ENCODE data around the gene KCNAB1. TPM values are rescaled to one million over a fixed set of nuclear protein-coding genes. Genes with fewer than 3 reads are reported as not detected.
A peak's percentile ranks its signal among the peaks of the same experiment; 100 is the strongest.

The KCNAB1 gene
- total and polyA plus RNA-seq, 4 experiments from 2014 or later = 0.40 to 0.58 TPM; not detected in 2

DNA sequence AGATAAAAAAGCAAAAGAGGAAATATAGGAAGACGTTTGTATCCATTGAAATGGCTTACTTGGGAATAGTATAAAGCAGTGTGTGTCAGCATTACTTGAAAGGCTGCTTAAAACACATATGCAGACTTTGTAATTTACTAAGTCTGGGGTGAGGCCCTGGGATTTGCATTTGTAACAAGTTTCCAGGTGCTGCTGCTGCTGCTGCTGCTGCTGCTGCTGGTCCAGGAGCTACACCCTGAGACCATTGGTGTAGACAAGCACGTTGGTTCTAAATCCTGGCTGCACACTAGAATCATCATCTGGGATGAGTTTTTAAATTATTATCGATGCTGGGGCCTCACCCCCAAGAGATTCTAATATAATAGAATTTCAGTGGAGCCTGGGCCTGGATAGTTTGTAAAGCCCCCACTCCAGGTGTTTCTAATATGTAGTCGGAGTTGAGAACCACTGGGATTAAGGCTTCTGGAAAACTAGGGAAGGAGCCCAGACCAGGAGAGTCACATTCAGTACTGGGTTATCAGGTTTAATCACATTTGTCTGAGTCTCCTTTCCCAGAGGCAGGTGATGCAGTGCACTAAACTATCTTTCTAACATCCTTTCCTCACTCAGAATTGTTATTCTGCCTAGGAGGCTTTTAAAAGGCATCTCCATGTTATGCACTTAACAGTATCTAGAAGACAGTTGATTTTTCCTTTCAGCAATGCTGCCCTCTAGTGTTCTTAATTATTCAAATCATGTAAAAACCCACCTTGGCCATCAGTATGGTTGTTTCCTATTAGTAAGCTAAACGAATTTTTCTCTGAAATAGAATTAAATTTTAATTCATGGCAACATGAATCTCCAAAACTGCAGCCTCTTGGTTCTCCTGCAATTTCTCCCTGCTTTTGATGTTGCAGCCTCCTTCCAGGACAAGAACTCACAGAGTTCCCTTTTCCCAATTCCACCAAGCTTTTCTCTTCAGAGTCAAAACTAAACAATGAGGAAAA is 389.1 kb downstream of the KCNAB1 start:
- CTCF ChIA-PET (ENCODE audit: partially characterized antibody) = interaction anchor here (0.6 to 12.6 kb wide), 34 partner anchors 9 to 628 kb away, joined by 3 to 172 read pairs (median 4); no protein-coding TSS in a partner anchor
- Histone ChIP-seq H3K27ac (ENCODE audit: low read depth, low read length) (no peak overlapping the region), H3K9me3 (ENCODE audit: control insufficient read depth in 1 of 2, low read length in 2 of 2) (no peaks in the 10 kb centered on the region), H3K4me1 (ENCODE audit: insufficient read depth, low read length) (no peaks in the 10 kb centered on the region), H3K36me3 (ENCODE audit: insufficient read depth, low read length) (no peaks in the 10 kb centered on the region), H3K4me3 (ENCODE audit: low read length in 2 of 2) (no peak overlapping the region), H3K27me3 (ENCODE audit: insufficient read depth, low read length) (no peaks in the 10 kb centered on the region)
- H3K4me3 Mint-ChIP-seq = no peak overlapping the region
- no peaks in the 10 kb centered on the region for H3K36me3 Mint-ChIP-seq
- H3K4me1 Mint-ChIP-seq = peaks cover 0 to 17% (median 8%) of the 10 kb centered on the region in 4 donors
- peaks cover 0 to 9% (median 1%) of the 10 kb centered on the region in 8 donors for H3K9me3 Mint-ChIP-seq
- no peak overlapping the region for H3K27ac Mint-ChIP-seq
- peaks cover 2 to 3% of the 10 kb centered on the region in 2 donors for H3K27me3 Mint-ChIP-seq
- DNase-seq = peak in 4 of 5 donors; percentile 56 to 68 (median 62)
- intact Hi-C loops (cut with micrococcal nuclease) = loop anchor here (1.0 to 5.0 kb wide), 8 partner anchors 25 to 627 kb away; no protein-coding TSS in a partner anchor
- POLR2A ChIA-PET (ENCODE audit: partially characterized antibody) = interaction anchor here (0.6 to 8.2 kb wide), 14 partner anchors 8 to 359 kb away, joined by 3 to 57 read pairs (median 3); partner anchors contain the start of gene SSR3

DNA sequence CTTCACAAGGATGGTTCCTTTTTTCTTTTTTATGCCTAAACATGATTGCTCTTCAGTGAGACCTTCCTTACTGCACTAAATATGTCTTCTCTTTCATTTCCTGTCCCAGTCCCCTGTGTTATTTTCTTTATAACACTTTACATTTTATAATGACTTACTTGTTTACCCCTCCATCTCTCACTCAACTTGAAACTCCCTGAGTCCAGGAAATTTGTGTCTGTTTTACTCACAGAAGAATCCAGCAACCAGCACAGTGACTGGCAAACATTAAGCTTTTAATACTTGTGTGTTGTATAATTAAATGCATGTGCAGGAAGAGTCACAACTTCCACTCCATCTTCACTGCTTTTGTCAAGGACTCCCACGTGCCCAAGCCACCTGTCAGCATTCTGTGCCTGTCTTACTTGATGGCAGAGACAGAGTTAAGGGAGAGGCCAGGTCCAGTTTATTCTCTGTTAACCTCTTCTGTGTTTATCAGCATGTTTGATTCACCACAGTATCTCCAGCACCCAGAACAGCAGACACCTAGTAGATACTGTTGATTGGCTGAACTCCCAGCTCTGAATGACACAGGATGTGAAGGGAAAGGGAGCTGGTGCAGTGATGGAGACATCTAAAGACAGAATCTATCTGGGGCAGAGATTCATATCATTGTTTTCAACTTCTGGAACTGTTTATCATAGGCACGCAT is 391.8 kb downstream of the KCNAB1 start:
- no peaks in the 10 kb centered on the region for H3K27me3 ChIP-seq (ENCODE audit: insufficient read depth, low read length)
- H3K27me3 Mint-ChIP-seq = peaks cover 0 to 1% of the 10 kb centered on the region in 2 donors
- H3K36me3 ChIP-seq (ENCODE audit: insufficient read depth, low read length) = no peaks in the 10 kb centered on the region
- H3K4me3 Mint-ChIP-seq = peak overlapping the region in 1 of 8 donors; percentile 8
- CTCF ChIA-PET (ENCODE audit: partially characterized antibody) = interaction anchor here (0.7 to 12.6 kb wide), 11 partner anchors 9 to 625 kb away, joined by 3 to 172 read pairs (median 15); no protein-coding TSS in a partner anchor
- H3K4me3 ChIP-seq (ENCODE audit: low read length in 2 of 2) = no peak overlapping the region
- intact Hi-C loops (cut with micrococcal nuclease) = no loop called here
- H3K36me3 Mint-ChIP-seq = no peaks in the 10 kb centered on the region
- H3K4me1 ChIP-seq (ENCODE audit: insufficient read depth, low read length) = no peaks in the 10 kb centered on the region
- peaks cover 0 to 17% (median 8%) of the 10 kb centered on the region in 4 donors for H3K4me1 Mint-ChIP-seq
- no peaks in the 10 kb centered on the region for H3K9me3 ChIP-seq (ENCODE audit: control insufficient read depth in 1 of 2, low read length in 2 of 2)
- peak overlapping the region in 3 of 7 donors; percentile 3 to 71 (median 14) for H3K27ac Mint-ChIP-seq
- no peaks in the 10 kb centered on the region for H3K9me3 Mint-ChIP-seq
- no peak overlapping the region for H3K27ac ChIP-seq (ENCODE audit: low read depth, low read length)
- peak in 3 of 5 donors; percentile 1 to 39 (median 10) for DNase-seq
- POLR2A ChIA-PET (ENCODE audit: partially characterized antibody) = interaction anchor here (0.6 to 8.2 kb wide), 5 partner anchors 12 to 574 kb away, joined by 3 to 57 read pairs (median 4); partner anchors contain the start of gene TIPARP

DNA sequence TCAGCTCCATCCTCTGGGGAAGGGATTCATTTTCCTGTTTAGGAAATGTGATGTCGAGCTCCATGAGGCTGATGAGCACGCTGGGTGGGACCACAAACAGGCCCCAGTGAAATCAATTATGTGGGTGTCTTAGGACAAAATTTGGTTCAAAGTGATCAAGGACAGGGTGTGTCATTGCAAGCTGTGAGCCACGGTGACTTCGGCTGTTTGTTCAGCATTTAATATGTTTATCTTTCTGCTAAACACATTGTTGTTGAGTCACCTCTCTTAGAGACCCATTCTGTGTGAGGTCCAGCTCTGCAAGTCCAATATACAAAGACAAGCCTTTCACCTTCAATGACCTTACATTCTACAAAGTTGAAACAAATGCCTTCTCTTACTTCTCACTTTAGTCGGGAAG is 393.2 kb downstream of the KCNAB1 start:
- H3K27me3 Mint-ChIP-seq = peaks cover 0 to 2% of the 10 kb centered on the region in 2 donors
- H3K27me3 ChIP-seq (ENCODE audit: insufficient read depth, low read length) = no peaks in the 10 kb centered on the region
- no peaks in the 10 kb centered on the region for H3K36me3 ChIP-seq (ENCODE audit: insufficient read depth, low read length)
- H3K4me3 Mint-ChIP-seq = no peak overlapping the region
- no peaks in the 10 kb centered on the region for H3K9me3 Mint-ChIP-seq
- H3K9me3 ChIP-seq (ENCODE audit: control insufficient read depth in 1 of 2, low read length in 2 of 2) = no peaks in the 10 kb centered on the region
- POLR2A ChIA-PET (ENCODE audit: partially characterized antibody) = interaction anchor here (1.4 to 8.2 kb wide), 3 partner anchors 10 to 661 kb away, joined by 4 to 57 read pairs (median 7); no protein-coding TSS in a partner anchor
- no peaks in the 10 kb centered on the region for H3K36me3 Mint-ChIP-seq
- no peak overlapping the region for H3K4me3 ChIP-seq (ENCODE audit: low read length in 2 of 2)
- no peak overlapping the region for H3K27ac ChIP-seq (ENCODE audit: low read depth, low read length)
- H3K4me1 ChIP-seq (ENCODE audit: insufficient read depth, low read length) = no peaks in the 10 kb centered on the region
- intact Hi-C loops (cut with micrococcal nuclease) = no loop called here
- H3K4me1 Mint-ChIP-seq = peaks cover 0 to 17% (median 8%) of the 10 kb centered on the region in 4 donors
- DNase-seq = no peak
- CTCF ChIA-PET (ENCODE audit: partially characterized antibody) = interaction anchor here (1.9 to 12.6 kb wide), 3 partner anchors 26 to 363 kb away, joined by 4 to 172 read pairs (median 155); no protein-coding TSS in a partner anchor
- H3K27ac Mint-ChIP-seq = peak overlapping the region in 1 of 7 donors; percentile 2

DNA sequence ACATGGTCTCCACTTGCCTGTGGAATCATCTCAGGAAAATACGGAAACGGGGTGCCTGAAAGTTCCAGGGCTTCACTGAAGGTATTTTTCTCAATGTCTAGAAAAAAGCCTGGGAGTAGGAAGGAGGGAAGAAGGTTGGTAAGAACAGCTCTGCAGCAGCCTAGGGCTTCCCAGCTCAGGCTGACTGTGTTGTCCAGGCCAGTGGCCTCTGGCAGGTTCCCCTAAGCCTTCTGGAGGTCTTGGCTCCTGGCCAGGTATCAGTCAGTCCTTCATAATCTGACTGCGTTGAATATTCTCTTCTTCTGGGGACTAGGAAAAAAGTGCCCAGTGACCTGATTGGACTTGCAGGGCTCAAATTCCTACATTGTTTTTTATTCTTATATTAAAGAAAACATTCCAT is 395.9 kb downstream of the KCNAB1 start:
- H3K27me3 Mint-ChIP-seq = peaks cover 0 to 4% of the 10 kb centered on the region in 2 donors
- no peaks in the 10 kb centered on the region for H3K27me3 ChIP-seq (ENCODE audit: insufficient read depth, low read length)
- H3K9me3 ChIP-seq (ENCODE audit: control insufficient read depth in 1 of 2, low read length in 2 of 2) = no peaks in the 10 kb centered on the region
- no peak overlapping the region for H3K27ac ChIP-seq (ENCODE audit: low read depth, low read length)
- CTCF ChIA-PET (ENCODE audit: partially characterized antibody) = interaction anchor here (1.0 to 12.6 kb wide), 3 partner anchors 38 to 365 kb away, joined by 3 to 172 read pairs (median 3); no protein-coding TSS in a partner anchor
- no peaks in the 10 kb centered on the region for H3K9me3 Mint-ChIP-seq
- POLR2A ChIA-PET (ENCODE audit: partially characterized antibody) = interaction anchor here (0.6 kb wide), 1 partner anchor 56 kb away, joined by 3 read pairs; no protein-coding TSS in a partner anchor
- no peaks in the 10 kb centered on the region for H3K36me3 ChIP-seq (ENCODE audit: insufficient read depth, low read length)
- H3K4me1 Mint-ChIP-seq = peaks cover 0 to 11% (median 8%) of the 10 kb centered on the region in 4 donors
- H3K4me3 Mint-ChIP-seq = no peak overlapping the region
- H3K4me3 ChIP-seq (ENCODE audit: low read length in 2 of 2) = no peak overlapping the region
- H3K36me3 Mint-ChIP-seq = no peaks in the 10 kb centered on the region
- H3K4me1 ChIP-seq (ENCODE audit: insufficient read depth, low read length) = no peaks in the 10 kb centered on the region
- no peak for DNase-seq
- intact Hi-C loops (cut with micrococcal nuclease) = no loop called here
- H3K27ac Mint-ChIP-seq = no peak overlapping the region

DNA sequence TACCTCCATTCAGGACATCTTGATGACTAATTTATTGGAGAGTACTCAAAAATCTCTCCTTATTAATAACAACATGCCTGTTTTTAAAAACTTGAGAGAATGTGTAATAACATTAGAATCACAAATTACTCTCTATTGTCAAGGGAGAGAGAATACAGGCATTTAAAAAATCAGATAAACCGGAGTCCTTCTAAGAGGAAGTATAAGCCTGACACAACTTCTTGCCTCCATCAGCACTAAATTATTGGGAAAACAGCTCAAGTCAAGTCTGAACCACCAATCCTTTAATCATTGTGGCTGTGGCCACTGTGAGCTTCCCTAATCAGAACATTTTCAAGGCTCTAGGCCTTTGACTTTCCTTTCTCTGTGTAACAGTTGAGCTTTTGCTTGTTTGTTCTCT is 396.6 kb downstream of the KCNAB1 start:
- CTCF ChIA-PET (ENCODE audit: partially characterized antibody) = interaction anchor here (0.8 to 1.6 kb wide), 4 partner anchors 25 to 67 kb away, joined by 3 to 4 read pairs (median 3); no protein-coding TSS in a partner anchor

DNA sequence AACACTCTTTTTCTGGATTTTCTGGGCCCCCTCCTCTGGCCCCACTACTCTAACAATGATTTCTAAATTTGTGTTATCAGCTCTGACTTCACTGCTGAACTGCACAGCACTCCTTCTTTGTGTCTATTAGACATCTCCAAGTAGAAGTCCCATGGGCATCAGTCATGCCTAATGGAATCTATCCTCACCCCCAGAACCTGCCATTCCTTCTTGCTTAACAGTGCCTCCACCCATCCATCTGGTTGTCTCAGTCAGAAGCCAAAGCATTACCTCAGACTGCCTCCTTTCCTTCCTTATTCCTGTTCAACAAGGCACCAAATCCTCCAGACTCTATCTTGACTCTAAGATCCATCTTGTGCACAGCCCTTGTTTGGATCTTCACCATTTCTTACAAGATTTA is 398.3 kb downstream of the KCNAB1 start:
- peaks cover 0 to 2% (median 1%) of the 10 kb centered on the region in 4 donors for H3K4me1 Mint-ChIP-seq
- H3K9me3 ChIP-seq (ENCODE audit: control insufficient read depth in 1 of 2, low read length in 2 of 2) = no peaks in the 10 kb centered on the region
- no peaks in the 10 kb centered on the region for H3K36me3 ChIP-seq (ENCODE audit: insufficient read depth, low read length)
- no peak overlapping the region for H3K4me3 ChIP-seq (ENCODE audit: low read length in 2 of 2)
- ChIA-PET CTCF (ENCODE audit: partially characterized antibody) (interaction anchor here (1.1 to 1.5 kb wide), 4 partner anchors 9 to 619 kb away, joined by 3 to 5 read pairs (median 3); no protein-coding TSS in a partner anchor), POLR2A (ENCODE audit: partially characterized antibody) (interaction anchor here (0.6 kb wide), 1 partner anchor 9 kb away, joined by 3 read pairs; no protein-coding TSS in a partner anchor)
- H3K36me3 Mint-ChIP-seq = no peaks in the 10 kb centered on the region
- H3K4me3 Mint-ChIP-seq = no peak overlapping the region
- DNase-seq = no peak
- no peaks in the 10 kb centered on the region for H3K27me3 ChIP-seq (ENCODE audit: insufficient read depth, low read length)
- no peaks in the 10 kb centered on the region for H3K9me3 Mint-ChIP-seq
- intact Hi-C loops (cut with micrococcal nuclease) = no loop called here
- no peak overlapping the region for H3K27ac ChIP-seq (ENCODE audit: low read depth, low read length)
- peaks cover 0 to 8% of the 10 kb centered on the region in 2 donors for H3K27me3 Mint-ChIP-seq
- H3K27ac Mint-ChIP-seq = peak overlapping the region in 1 of 7 donors; percentile 61
- no peaks in the 10 kb centered on the region for H3K4me1 ChIP-seq (ENCODE audit: insufficient read depth, low read length)

More for the DNA sequence above, 396.6 kb downstream of the KCNAB1 start:
- Mint-ChIP-seq H3K9me3 (no peaks in the 10 kb centered on the region), H3K27ac (no peak overlapping the region), H3K27me3 (peaks cover 0 to 6% of the 10 kb centered on the region in 2 donors), H3K4me1 (peaks cover 0 to 7% (median 5%) of the 10 kb centered on the region in 4 donors), H3K4me3 (no peak overlapping the region), H3K36me3 (no peaks in the 10 kb centered on the region)
- Histone ChIP-seq H3K4me3 (ENCODE audit: low read length in 2 of 2) (no peak overlapping the region), H3K4me1 (ENCODE audit: insufficient read depth, low read length) (no peaks in the 10 kb centered on the region), H3K36me3 (ENCODE audit: insufficient read depth, low read length) (no peaks in the 10 kb centered on the region), H3K27me3 (ENCODE audit: insufficient read depth, low read length) (no peaks in the 10 kb centered on the region), H3K27ac (ENCODE audit: low read depth, low read length) (no peak overlapping the region), H3K9me3 (ENCODE audit: control insufficient read depth in 1 of 2, low read length in 2 of 2) (no peaks in the 10 kb centered on the region)
- intact Hi-C loops (cut with micrococcal nuclease) = no loop called here
- POLR2A ChIA-PET (ENCODE audit: partially characterized antibody) = interaction anchor here (0.6 to 1.1 kb wide), 2 partner anchors 8 to 57 kb away, joined by 3 to 4 read pairs; no protein-coding TSS in a partner anchor
- DNase-seq = no peak

Measured in CD4-positive, alpha-beta memory T cell (primary cell).